OCI-LY3 (cell line): ENCODE measurements around the gene FBXL13.

Experiments
- EZH2phosphoT487 ChIP-seq: fragments of 200-600 bp; shearing (Covaris generic); IDR thresholded peaks from 2 replicates; pipeline ENCODE4 v1.6.1; 2018; ENCODE audit warnings: antibody characterized with exemption, mixed run types, low read depth
- TF ChIP-seq, protein P1 (sequence below): fragments of 200-600, 300-600 bp; sonication (generic); IDR thresholded peaks from 2 replicates; pipeline ENCODE4 v1.5.1; 2014; ENCODE audit warnings: antibody characterized with exemption, low read length, low read depth

DNA sequence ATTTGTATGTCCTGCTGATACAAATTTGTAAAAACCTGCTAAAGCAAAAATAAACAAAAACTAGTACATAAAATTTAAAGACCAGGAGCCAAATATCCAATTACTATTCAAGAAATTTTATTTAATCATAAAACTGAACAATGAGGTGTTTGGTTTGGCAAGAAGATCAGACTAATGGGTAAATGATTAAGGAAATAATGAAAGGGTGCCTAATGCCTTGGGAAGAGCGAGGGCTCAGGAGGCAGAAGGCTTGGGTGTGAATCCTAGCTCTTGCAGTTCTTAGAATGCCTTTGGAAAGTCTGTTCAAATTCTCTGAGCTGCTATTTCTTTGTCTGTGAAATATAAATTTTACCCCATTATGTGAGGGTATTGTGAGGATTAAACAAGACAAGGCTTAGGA lies 41.9 kb upstream of the FBXL13 start:
- TF ChIP-seq, protein P1, sequence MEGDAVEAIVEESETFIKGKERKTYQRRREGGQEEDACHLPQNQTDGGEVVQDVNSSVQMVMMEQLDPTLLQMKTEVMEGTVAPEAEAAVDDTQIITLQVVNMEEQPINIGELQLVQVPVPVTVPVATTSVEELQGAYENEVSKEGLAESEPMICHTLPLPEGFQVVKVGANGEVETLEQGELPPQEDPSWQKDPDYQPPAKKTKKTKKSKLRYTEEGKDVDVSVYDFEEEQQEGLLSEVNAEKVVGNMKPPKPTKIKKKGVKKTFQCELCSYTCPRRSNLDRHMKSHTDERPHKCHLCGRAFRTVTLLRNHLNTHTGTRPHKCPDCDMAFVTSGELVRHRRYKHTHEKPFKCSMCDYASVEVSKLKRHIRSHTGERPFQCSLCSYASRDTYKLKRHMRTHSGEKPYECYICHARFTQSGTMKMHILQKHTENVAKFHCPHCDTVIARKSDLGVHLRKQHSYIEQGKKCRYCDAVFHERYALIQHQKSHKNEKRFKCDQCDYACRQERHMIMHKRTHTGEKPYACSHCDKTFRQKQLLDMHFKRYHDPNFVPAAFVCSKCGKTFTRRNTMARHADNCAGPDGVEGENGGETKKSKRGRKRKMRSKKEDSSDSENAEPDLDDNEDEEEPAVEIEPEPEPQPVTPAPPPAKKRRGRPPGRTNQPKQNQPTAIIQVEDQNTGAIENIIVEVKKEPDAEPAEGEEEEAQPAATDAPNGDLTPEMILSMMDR: no peak
- TF ChIP-seq EZH2phosphoT487: no peak
